ENCODE measurements around the gene OPRM1.
"Not testable (repeated sequence)": the region's sequence is repeated elsewhere in the genome, so short reads cannot be mapped to it uniquely, and the experiment has no call there.

Gene OPRM1

GRCh38 chr6:154039231-154039842 is at the start of gene OPRM1:
Gene OPRM1 (plus strand): TSS chr6:154039240. CDS start chr6:154039545, 305 bp downstream.
- DNase-seq, result no peak

- DNase-seq, result no peak
Observed at GRCh38 chr6:153989989-153990388, 49.1 kb upstream of the OPRM1 start.

GRCh38 chr6:153994004-153994403 is 45.0 kb upstream of the OPRM1 start:
- no peak for DNase-seq

- no peak for DNase-seq
Observed at GRCh38 chr6:153994811-153995210, 44.2 kb upstream of the OPRM1 start.

GRCh38 chr6:153997221-153997620 is 41.8 kb upstream of the OPRM1 start:
- no peak for DNase-seq

GRCh38 chr6:154001494-154002285 is 37.4 kb upstream of the OPRM1 start:
- no peak for DNase-seq

- no peak for DNase-seq
Observed at GRCh38 chr6:154002894-154003293, 36.1 kb upstream of the OPRM1 start.

GRCh38 chr6:154010371-154010770 is 28.7 kb upstream of the OPRM1 start:
- DNase-seq, result no peak

GRCh38 chr6:154012852-154013251 is 26.2 kb upstream of the OPRM1 start:
- no peak for DNase-seq

- no peak for DNase-seq
Observed at GRCh38 chr6:154017786-154018185, 21.3 kb upstream of the OPRM1 start.

GRCh38 chr6:154030646-154031045 is 8.4 kb upstream of the OPRM1 start:
- DNase-seq, result no peak

GRCh38 chr6:154041001-154041400 is 2.0 kb downstream of the OPRM1 start:
- DNase-seq, result no peak

- DNase-seq, result no peak
Observed at GRCh38 chr6:154053141-154053540, 14.1 kb downstream of the OPRM1 start.

- no peak for DNase-seq
Observed at GRCh38 chr6:154056536-154056935, 17.5 kb downstream of the OPRM1 start.

GRCh38 chr6:154057098-154057497 is 18.1 kb downstream of the OPRM1 start:
- no peak for DNase-seq

- no peak for DNase-seq
Observed at GRCh38 chr6:154058963-154059680, 20.1 kb downstream of the OPRM1 start.

- no peak for DNase-seq
Observed at GRCh38 chr6:154060076-154060475, 21.0 kb downstream of the OPRM1 start.

GRCh38 chr6:154070041-154070440 is 31.0 kb downstream of the OPRM1 start:
- DNase-seq, result no peak

- no peak for DNase-seq
Observed at GRCh38 chr6:154070657-154071056, 31.6 kb downstream of the OPRM1 start.

GRCh38 chr6:154071236-154071635 is 32.2 kb downstream of the OPRM1 start:
- no peak for DNase-seq

- DNase-seq, result no peak
Observed at GRCh38 chr6:154071711-154072110, 32.7 kb downstream of the OPRM1 start.

- not testable (repeated sequence) for DNase-seq
Observed at GRCh38 chr6:154078596-154078995, 39.6 kb downstream of the OPRM1 start.

- no peak for DNase-seq
Observed at GRCh38 chr6:154080461-154081189, 41.6 kb downstream of the OPRM1 start.
